Transverse colon (tissue), 4 donors: ENCODE results near the gene GOLGA6L2.

Experiments used
- EP300 ChIP-seq: sonication (generic); formaldehyde crosslinking; IDR thresholded peaks from one replicate; pipeline ENCODE4 v1.6.1; 2017; ENCODE audit warnings: antibody characterized with exemption, low read depth
- POLR2AphosphoS5 ChIP-seq, 3 donors: sonication (generic); formaldehyde crosslinking; IDR thresholded peaks; one replicate each; pipeline ENCODE4 v1.6.1; 2016; ENCODE audit warnings: antibody characterized with exemption in 3 of 3
- TF ChIP-seq, protein P1 (sequence below), 5 experiments: fragments of 200-600 bp in 3 of 5; fragments of 450-650 bp in 2 of 5; sonication (generic) in 3 of 5; IDR thresholded peaks; 1 replicate in 2 of 5; 2 replicates in 3 of 5; pipeline ENCODE4 v1.5.1; 2016 to 2017; ENCODE audit warnings: antibody characterized with exemption in 5 of 5, inconsistent platforms in 3 of 5, mild to moderate bottlenecking in 2 of 5, moderate library complexity in 1 of 5

DNA sequence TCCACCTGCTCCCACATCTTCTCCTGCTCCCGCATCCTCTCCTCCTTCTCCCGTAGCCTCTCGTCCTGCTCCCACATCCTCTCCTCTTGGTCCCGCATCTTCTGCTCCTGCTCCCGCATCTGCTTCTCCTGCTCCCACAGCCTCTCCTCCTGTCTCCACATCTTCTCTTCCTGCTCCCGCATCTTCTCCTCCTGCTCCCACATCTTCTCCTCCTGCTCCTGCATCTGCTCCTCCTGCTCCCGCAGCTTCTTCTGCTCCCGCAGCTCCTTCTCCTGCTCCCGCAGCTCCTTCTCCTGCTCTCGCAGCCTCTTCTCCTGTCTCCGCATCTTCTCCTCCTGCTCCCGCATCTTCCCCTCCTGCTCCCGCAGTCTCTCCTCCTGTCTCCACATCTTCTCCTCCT is 5.8 kb downstream of the GOLGA6L2 start:
- TF ChIP-seq, protein P1, sequence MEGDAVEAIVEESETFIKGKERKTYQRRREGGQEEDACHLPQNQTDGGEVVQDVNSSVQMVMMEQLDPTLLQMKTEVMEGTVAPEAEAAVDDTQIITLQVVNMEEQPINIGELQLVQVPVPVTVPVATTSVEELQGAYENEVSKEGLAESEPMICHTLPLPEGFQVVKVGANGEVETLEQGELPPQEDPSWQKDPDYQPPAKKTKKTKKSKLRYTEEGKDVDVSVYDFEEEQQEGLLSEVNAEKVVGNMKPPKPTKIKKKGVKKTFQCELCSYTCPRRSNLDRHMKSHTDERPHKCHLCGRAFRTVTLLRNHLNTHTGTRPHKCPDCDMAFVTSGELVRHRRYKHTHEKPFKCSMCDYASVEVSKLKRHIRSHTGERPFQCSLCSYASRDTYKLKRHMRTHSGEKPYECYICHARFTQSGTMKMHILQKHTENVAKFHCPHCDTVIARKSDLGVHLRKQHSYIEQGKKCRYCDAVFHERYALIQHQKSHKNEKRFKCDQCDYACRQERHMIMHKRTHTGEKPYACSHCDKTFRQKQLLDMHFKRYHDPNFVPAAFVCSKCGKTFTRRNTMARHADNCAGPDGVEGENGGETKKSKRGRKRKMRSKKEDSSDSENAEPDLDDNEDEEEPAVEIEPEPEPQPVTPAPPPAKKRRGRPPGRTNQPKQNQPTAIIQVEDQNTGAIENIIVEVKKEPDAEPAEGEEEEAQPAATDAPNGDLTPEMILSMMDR (IDR thresholded peaks at IDR 0.05), result no peak
- no peak for TF ChIP-seq EP300
- no peak for TF ChIP-seq POLR2AphosphoS5 (IDR thresholded peaks at IDR 0.05)
